GM21528 (cell line): ENCODE measurements around the gene UMPS.
"Not testable (repeated sequence)": the region's sequence is repeated elsewhere in the genome, so short reads cannot be mapped to it uniquely, and the experiment has no call there.

Experiments used
- ATAC-seq: cut with Tn5 transposase; IDR thresholded peaks from one replicate; pipeline ENCODE4 v1.9.1; 2021; ENCODE audit warnings: mild to moderate bottlenecking, moderate library complexity; ENCODE audit not compliant: unreplicated experiment, low FRiP score

Gene UMPS

GRCh38 chr3:124705552-124705951, 24.7 kb upstream of the UMPS start:
- no peak for ATAC-seq

GRCh38 chr3:124707223-124707622, 23.0 kb upstream of the UMPS start:
- not testable (repeated sequence) for ATAC-seq

- ATAC-seq, result no peak
Observed at GRCh38 chr3:124707656-124708062, 22.6 kb upstream of the UMPS start.

- no peak for ATAC-seq
Observed at GRCh38 chr3:124714223-124714853, 15.9 kb upstream of the UMPS start.

GRCh38 chr3:124722589-124722988, 7.7 kb upstream of the UMPS start:
- no peak for ATAC-seq

- ATAC-seq, result no peak
Observed at GRCh38 chr3:124730941-124731297, 667 bp downstream of the UMPS start.

GRCh38 chr3:124731760-124732159, 1.5 kb downstream of the UMPS start:
- no peak for ATAC-seq

- ATAC-seq, result no peak
Observed at GRCh38 chr3:124741027-124741426, 10.8 kb downstream of the UMPS start.

GRCh38 chr3:124745756-124746155, 15.5 kb downstream of the UMPS start:
- ATAC-seq, result no peak

GRCh38 chr3:124747111-124747981, 17.1 kb downstream of the UMPS start:
- ATAC-seq, result no peak

- ATAC-seq, result no peak
Observed at GRCh38 chr3:124748560-124749198, 18.4 kb downstream of the UMPS start.

- not testable (repeated sequence) for ATAC-seq
Observed at GRCh38 chr3:124749877-124750276, 19.6 kb downstream of the UMPS start.

- ATAC-seq, result no peak
Observed at GRCh38 chr3:124751501-124751900, 21.2 kb downstream of the UMPS start.

GRCh38 chr3:124752051-124752450, 21.8 kb downstream of the UMPS start:
- ATAC-seq, result no peak

GRCh38 chr3:124757926-124758325, 27.7 kb downstream of the UMPS start:
- ATAC-seq, result not testable (repeated sequence)

GRCh38 chr3:124758851-124759635, 28.8 kb downstream of the UMPS start:
- ATAC-seq, result no peak

GRCh38 chr3:124759666-124760401, 29.6 kb downstream of the UMPS start:
- no peak for ATAC-seq

GRCh38 chr3:124760601-124761000, 30.3 kb downstream of the UMPS start:
- ATAC-seq, result no peak

- no peak for ATAC-seq
Observed at GRCh38 chr3:124761250-124761796, 31.1 kb downstream of the UMPS start.
